ENCODE measurements around the gene ARHGAP30. TPM values are rescaled to one million over a fixed set of nuclear protein-coding genes. Genes with fewer than 3 reads are reported as not detected.
A peak's percentile ranks its signal among the peaks of the same experiment; 100 is the strongest.

Gene ARHGAP30
- total RNA-seq, 5 donors from 2014 or later (not counting 1 experiment from before 2014, with no cell fraction given), result 193 to 299 (median 279) TPM

GRCh38 chr1:161000736-161001480, 68.8 kb downstream of the ARHGAP30 start:
- no peak for ATAC-seq (replicated peaks in 1 of 4)
- peaks cover 6 to 28% of the 10 kb centered on the region in 2 donors for H3K36me3 ChIP-seq (ENCODE audit: control insufficient read depth in 2 of 2, extremely low read depth in 1 of 2, insufficient read depth in 1 of 2, low read length in 1 of 2)
- CTCF ChIA-PET, result interaction anchor here in 1 of 2 donors (0.6 kb wide), 1 partner anchor 10 kb away, joined by 3 read pairs; no protein-coding TSS in a partner anchor
- DNase-seq, result no peak
- no peak overlapping the region for H3K27ac ChIP-seq (ENCODE audit: low read length)
- H3K27me3 ChIP-seq (replicated peaks in 1 of 2; ENCODE audit: control insufficient read depth in 2 of 2, extremely low read depth in 1 of 2, insufficient read depth in 2 of 2, low read length in 1 of 2), result no peaks in the 10 kb centered on the region
- Mint-ChIP-seq H3K4me1 (peaks cover 5 to 8% (median 5%) of the 10 kb centered on the region in 3 donors), H3K36me3 (peaks cover 27% of the 10 kb centered on the region), H3K27ac (no peak overlapping the region), H3K27me3 (no peaks in the 10 kb centered on the region), H3K9me3 (no peaks in the 10 kb centered on the region), H3K4me3 (no peak overlapping the region)
- H3K9me3 ChIP-seq, result no peaks in the 10 kb centered on the region
- peaks cover 0 to 4% of the 10 kb centered on the region in 2 experiments for H3K4me1 ChIP-seq (ENCODE audit: control insufficient read depth in 1 of 2, extremely low read depth in 1 of 2, insufficient read depth in 2 of 2, low read length in 2 of 2)
- WGBS (ENCODE audit: insufficient coverage), result 94% methylated on average over 5 of the region's 11 CpGs
- POLR2A ChIA-PET, result no interaction called here
- H3K4me3 ChIP-seq (ENCODE audit: control insufficient read depth in 1 of 2, extremely low read depth in 1 of 2, low read length in 1 of 2), result no peak overlapping the region

GRCh38 chr1:160999376-160999775, 70.3 kb downstream of the ARHGAP30 start:
- CTCF ChIA-PET, result no interaction called here
- Histone ChIP-seq H3K9me3 (no peaks in the 10 kb centered on the region), H3K4me1 (ENCODE audit: control insufficient read depth in 1 of 2, extremely low read depth in 1 of 2, insufficient read depth in 2 of 2, low read length in 2 of 2) (peaks cover 0 to 4% of the 10 kb centered on the region in 2 experiments), H3K4me3 (ENCODE audit: control insufficient read depth in 1 of 2, extremely low read depth in 1 of 2, low read length in 1 of 2) (no peak overlapping the region), H3K27me3 (replicated peaks in 1 of 2; ENCODE audit: control insufficient read depth in 2 of 2, extremely low read depth in 1 of 2, insufficient read depth in 2 of 2, low read length in 1 of 2) (no peaks in the 10 kb centered on the region), H3K27ac (ENCODE audit: low read length) (no peak overlapping the region), H3K36me3 (ENCODE audit: control insufficient read depth in 2 of 2, extremely low read depth in 1 of 2, insufficient read depth in 1 of 2, low read length in 1 of 2) (peaks cover 6 to 28% of the 10 kb centered on the region in 2 donors)
- Mint-ChIP-seq H3K4me3 (no peak overlapping the region), H3K27ac (no peak overlapping the region), H3K4me1 (peaks cover 5 to 8% (median 5%) of the 10 kb centered on the region in 3 donors), H3K36me3 (peaks cover 27% of the 10 kb centered on the region), H3K9me3 (no peaks in the 10 kb centered on the region), H3K27me3 (no peaks in the 10 kb centered on the region)
- 94% methylated on average over 5 of the region's 5 CpGs for WGBS (ENCODE audit: insufficient coverage)
- DNase-seq (no peak), ATAC-seq (replicated peaks in 1 of 4) (no peak)
- POLR2A ChIA-PET, result no interaction called here

DNA sequence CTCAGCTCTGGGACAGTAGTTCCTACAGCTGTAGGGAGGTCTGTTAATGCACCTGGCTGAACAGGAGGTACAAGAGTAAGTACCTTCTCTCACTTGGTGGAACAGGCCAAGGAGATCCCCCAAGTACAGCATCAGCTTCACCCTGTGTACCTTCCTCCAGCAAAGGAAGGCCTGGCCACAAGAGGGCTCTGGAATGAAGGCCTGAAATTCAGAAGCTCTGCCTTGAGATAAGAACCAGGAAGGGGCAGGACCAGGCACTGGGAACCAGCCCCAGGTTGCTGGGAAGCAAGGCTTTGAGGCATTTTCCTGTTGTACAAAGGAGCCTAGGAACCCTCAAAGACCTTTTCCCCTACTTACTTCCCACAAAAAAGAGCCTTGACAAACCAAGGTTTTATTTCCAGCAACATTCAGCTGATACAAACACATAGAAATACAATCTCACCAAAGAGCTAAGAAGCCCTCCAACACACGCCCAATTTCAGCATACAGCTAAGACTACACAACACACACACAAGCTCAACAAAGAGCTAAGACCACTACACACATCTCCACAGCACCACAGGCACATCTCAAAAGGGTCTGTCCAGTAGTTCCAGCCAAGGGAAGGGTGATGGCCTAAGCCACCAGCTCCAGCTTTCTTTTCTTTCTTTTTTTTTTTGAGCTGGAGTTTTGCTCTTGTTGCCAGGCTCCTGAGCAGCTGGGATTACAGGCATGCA, 72.2 kb downstream of the ARHGAP30 start:
- H3K27ac ChIP-seq (ENCODE audit: low read length), result no peak overlapping the region
- peak; percentile 76 to 87 (median 80) for ATAC-seq (replicated peaks in 1 of 4)

More for the DNA sequence above, 72.2 kb downstream of the ARHGAP30 start:
- H3K27me3 ChIP-seq (replicated peaks in 1 of 2; ENCODE audit: control insufficient read depth in 2 of 2, extremely low read depth in 1 of 2, insufficient read depth in 2 of 2, low read length in 1 of 2), result no peaks in the 10 kb centered on the region
- H3K36me3 Mint-ChIP-seq, result peaks cover 27% of the 10 kb centered on the region
- no peak overlapping the region for H3K4me3 Mint-ChIP-seq
- DNase-seq, result peak in 29 of 35 experiments; percentile 12 to 66 (median 39)
- no peaks in the 10 kb centered on the region for H3K9me3 Mint-ChIP-seq
- H3K36me3 ChIP-seq (ENCODE audit: control insufficient read depth in 2 of 2, extremely low read depth in 1 of 2, insufficient read depth in 1 of 2, low read length in 1 of 2), result peaks cover 6 to 28% of the 10 kb centered on the region in 2 donors
- H3K27me3 Mint-ChIP-seq, result no peaks in the 10 kb centered on the region
- CTCF ChIA-PET, result interaction anchor here (0.5 to 2.5 kb wide), 19 partner anchors 10 to 679 kb away, joined by 3 to 23 read pairs (median 4); partner anchors contain the start of genes KLHDC9 (in 2 of the 2), ARHGAP30 (in 1 of the 2), F11R (in 1 of the 2) and USF1 (in 1 of the 2)
- peaks cover 0 to 4% of the 10 kb centered on the region in 2 experiments for H3K4me1 ChIP-seq (ENCODE audit: control insufficient read depth in 1 of 2, extremely low read depth in 1 of 2, insufficient read depth in 2 of 2, low read length in 2 of 2)
- peak overlapping the region; percentile 53 to 69 for H3K27ac Mint-ChIP-seq
- POLR2A ChIA-PET, result interaction anchor here in 1 of 2 donors (0.6 to 1.0 kb wide), 3 partner anchors 24 to 155 kb away, joined by 3 to 5 read pairs (median 3); partner anchors contain the start of genes F11R, NIT1 and PFDN2
- peaks cover 5 to 8% (median 5%) of the 10 kb centered on the region in 3 donors for H3K4me1 Mint-ChIP-seq
- WGBS (ENCODE audit: insufficient coverage), result 36% methylated on average over 1 of the region's 1 CpG
- H3K9me3 ChIP-seq, result no peaks in the 10 kb centered on the region
- no peak overlapping the region for H3K4me3 ChIP-seq (ENCODE audit: control insufficient read depth in 1 of 2, extremely low read depth in 1 of 2, low read length in 1 of 2)

Other genes with a start within 250 kb of the ARHGAP30 start
- 10 to 100 TPM in 1 of 5 donors, 1 to 10 TPM in 4; 1.1 to 12.4 (median 2.9) TPM for gene CD244, start 207.0 kb downstream of the ARHGAP30 start, total RNA-seq
- not detected for gene ITLN1, start 184.7 kb downstream of the ARHGAP30 start, total RNA-seq
- not detected for gene ITLN2, start 115.1 kb downstream of the ARHGAP30 start, total RNA-seq
- 10 to 100 TPM; 14.6 to 21.0 (median 18.7) TPM for gene F11R, start 48.7 kb downstream of the ARHGAP30 start, total RNA-seq
- gene TSTD1, start 30.9 kb downstream of the ARHGAP30 start, total RNA-seq, result 100 to 1,000 TPM in 2 of 5 donors, 10 to 100 TPM in 3; 39.9 to 130 (median 94.8) TPM
- 10 to 100 TPM; 65.4 to 96.1 (median 92.2) TPM for gene USF1, start 23.9 kb downstream of the ARHGAP30 start, total RNA-seq
- gene NECTIN4, start 19.7 kb upstream of the ARHGAP30 start, total RNA-seq, result under 1 TPM in 1 of 5 donors, not detected in 4; 0.06 TPM
- 1 to 10 TPM in 1 of 5 donors, under 1 TPM in 2, not detected in 2; 0.82 to 1.6 (median 0.86) TPM for gene KLHDC9, start 28.5 kb upstream of the ARHGAP30 start, total RNA-seq
- gene PFDN2, start 48.1 kb upstream of the ARHGAP30 start, total RNA-seq, result 10 to 100 TPM; 32.4 to 48.3 (median 42.1) TPM
- 10 to 100 TPM; 23.4 to 44.7 (median 41.7) TPM for gene NIT1, start 48.2 kb upstream of the ARHGAP30 start, total RNA-seq
- 10 to 100 TPM; 34.3 to 43.6 (median 40.6) TPM for gene DEDD, start 62.8 kb upstream of the ARHGAP30 start, total RNA-seq
- gene UFC1, start 84.1 kb upstream of the ARHGAP30 start, total RNA-seq, result 100 to 1,000 TPM in 2 of 5 donors, 10 to 100 TPM in 3; 82.9 to 109 (median 93.8) TPM
- 10 to 100 TPM; 37.4 to 69.0 (median 59.5) TPM for gene USP21, start 89.6 kb upstream of the ARHGAP30 start, total RNA-seq
- 10 to 100 TPM; 38.3 to 85.4 (median 69.2) TPM for gene PPOX, start 96.5 kb upstream of the ARHGAP30 start, total RNA-seq
- 10 to 100 TPM; 48.4 to 77.8 (median 69.3) TPM for gene B4GALT3, start 107.6 kb upstream of the ARHGAP30 start, total RNA-seq
- gene ADAMTS4, start 129.2 kb upstream of the ARHGAP30 start, total RNA-seq, result 1 to 10 TPM in 4 of 5 donors, under 1 TPM in 1; 0.86 to 1.8 (median 1.4) TPM
- 10 to 100 TPM; 57.3 to 92.2 (median 88.2) TPM for gene NDUFS2, start 132.5 kb upstream of the ARHGAP30 start, total RNA-seq
- 1 to 10 TPM; 2.5 to 5.2 (median 3.5) TPM for gene FCER1G, start 145.4 kb upstream of the ARHGAP30 start, total RNA-seq
- 1 to 10 TPM in 3 of 5 donors, not detected in 2; 2.2 to 5.5 (median 3.7) TPM for gene APOA2, start 153.7 kb upstream of the ARHGAP30 start, total RNA-seq
- gene TOMM40L, start 156.2 kb upstream of the ARHGAP30 start, total RNA-seq, result 10 to 100 TPM in 4 of 5 donors, 1 to 10 TPM in 1; 6.3 to 12.2 (median 11.0) TPM
- gene NR1I3, start 168.3 kb upstream of the ARHGAP30 start, total RNA-seq, result not detected
- not detected for gene PCP4L1, start 188.9 kb upstream of the ARHGAP30 start, total RNA-seq
- gene MPZ, start 240.1 kb upstream of the ARHGAP30 start, total RNA-seq, result 1 to 10 TPM; 3.4 to 7.9 (median 6.1) TPM
- 100 to 1,000 TPM in 3 of 5 donors, 10 to 100 TPM in 2; 86.4 to 106 (median 103) TPM for gene SDHC, start 244.5 kb upstream of the ARHGAP30 start, total RNA-seq